ENCODE data around the gene SNRPA1.

Gene SNRPA1

DNA sequence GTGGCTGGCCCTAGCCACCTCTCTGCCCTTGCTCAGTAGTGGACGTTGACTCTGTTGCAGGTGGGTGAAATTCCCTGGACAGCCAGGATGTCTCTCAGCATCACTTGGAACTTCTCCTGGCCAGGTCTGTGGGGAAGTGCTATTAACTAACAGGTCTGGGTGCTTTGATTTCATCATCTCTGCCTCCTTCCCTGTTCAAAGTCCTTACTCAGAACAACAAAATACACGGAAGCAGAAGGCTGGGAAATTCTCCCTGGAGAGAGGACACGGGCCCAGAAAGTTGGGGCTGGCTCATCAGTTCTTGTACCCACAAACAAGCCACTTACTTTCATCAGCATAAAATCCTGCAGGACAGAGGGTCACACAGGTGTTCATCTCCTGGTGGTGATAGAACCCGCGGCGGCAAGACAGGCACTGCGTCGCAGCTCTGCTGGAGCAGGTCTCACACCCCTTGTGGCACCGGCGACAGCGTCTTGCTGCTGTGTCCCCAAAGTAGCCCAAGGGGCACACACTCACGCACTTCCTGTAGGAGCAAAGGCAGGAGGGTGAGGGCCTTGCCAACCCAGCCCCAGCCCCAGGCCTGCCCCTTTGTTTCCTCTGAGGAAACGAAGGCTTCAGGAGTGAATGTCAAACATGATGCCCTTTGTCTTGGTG lies 29.6 kb upstream of the SNRPA1 start:
- Mint-ChIP-seq H3K27ac (no peak overlapping the region), H3K27me3 (peaks cover 22% of the 10 kb centered on the region), H3K9me3 (peaks cover 0 to 7% of the 10 kb centered on the region in 2 donors)

DNA sequence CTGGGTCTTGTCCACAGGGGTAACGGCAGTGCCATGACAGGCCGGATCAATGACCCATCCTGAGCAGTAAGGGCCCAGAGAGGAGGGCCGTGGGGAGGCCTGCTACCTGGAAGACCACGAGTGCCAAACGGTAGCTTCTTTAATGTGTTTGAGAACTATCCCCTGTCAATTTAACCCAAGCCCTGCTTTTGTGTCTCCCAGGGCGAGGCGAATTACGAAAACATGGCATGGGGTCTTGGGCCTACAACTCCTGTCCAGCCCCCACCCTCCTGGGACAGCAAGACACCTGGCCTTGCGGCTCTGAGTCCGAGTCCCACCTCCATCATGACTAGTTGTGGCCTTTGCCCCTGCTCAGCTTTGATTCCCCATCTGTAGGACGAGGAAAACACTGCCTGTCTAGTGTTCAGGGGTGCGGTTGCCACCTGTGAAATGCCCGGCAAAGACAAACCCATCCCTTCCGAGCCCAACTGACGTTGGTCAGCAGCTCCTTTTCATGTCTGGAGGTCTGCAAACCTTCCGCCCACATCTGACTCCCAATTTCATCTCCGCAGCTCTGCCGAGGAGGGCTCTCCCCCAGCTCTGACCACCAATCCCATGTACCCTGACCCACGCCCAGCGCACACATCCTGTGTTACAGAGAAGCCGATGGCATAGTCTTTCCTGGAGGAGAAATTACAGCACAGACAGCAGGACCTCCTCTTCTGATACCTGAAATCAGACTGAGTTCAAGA lies 28.9 kb upstream of the SNRPA1 start:
- ATAC-seq (no peak), DNase-seq (no peak)
- Mint-ChIP-seq H3K9me3 (peaks cover 0 to 7% of the 10 kb centered on the region in 2 donors), H3K4me3 (no peak overlapping the region), H3K27me3 (peaks cover 22% of the 10 kb centered on the region), H3K4me1 (peaks cover 26% of the 10 kb centered on the region), H3K27ac (no peak overlapping the region)

More for the DNA sequence above, 29.6 kb upstream of the SNRPA1 start:
- peaks cover 26% of the 10 kb centered on the region for H3K4me1 Mint-ChIP-seq
- no peak for DNase-seq
- ATAC-seq: no peak
- no peak overlapping the region for H3K4me3 Mint-ChIP-seq

DNA sequence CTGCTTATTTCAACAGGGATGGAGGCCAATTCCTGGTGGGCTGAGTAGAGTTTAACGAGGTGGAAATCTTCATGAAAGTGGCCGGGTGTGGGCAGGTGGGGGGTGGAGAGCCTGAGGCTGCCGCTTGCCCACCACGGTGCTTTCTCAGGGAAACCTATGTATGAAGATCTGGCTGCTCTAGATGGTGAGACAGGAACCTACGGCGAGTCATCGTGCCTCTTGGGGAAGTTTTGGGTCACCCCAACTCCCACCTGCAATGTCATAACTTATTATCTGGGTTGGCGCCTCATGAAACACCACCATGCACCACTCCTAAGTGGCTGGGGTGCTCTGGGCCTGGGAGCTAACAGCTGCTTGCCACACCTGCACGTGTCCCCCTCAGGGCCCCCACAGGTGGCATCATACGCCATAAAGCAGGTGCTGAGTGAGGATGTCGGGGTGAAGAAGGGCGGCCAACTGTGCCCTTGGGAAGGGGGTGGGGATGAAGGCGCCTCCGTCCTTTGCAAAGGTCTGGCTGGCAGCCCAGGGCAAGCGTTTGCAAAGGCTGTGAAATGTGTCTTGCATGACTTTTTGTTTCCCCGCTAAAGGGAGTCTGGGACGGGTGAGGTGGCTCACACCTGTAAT lies 27.9 kb upstream of the SNRPA1 start:
- Mint-ChIP-seq H3K4me1 (peaks cover 26% of the 10 kb centered on the region), H3K9me3 (peaks cover 0 to 7% of the 10 kb centered on the region in 2 donors), H3K4me3 (no peak overlapping the region), H3K27me3 (peaks cover 18% of the 10 kb centered on the region), H3K27ac (peak overlapping the region in 1 of 2 donors; percentile 33)
- no peak for DNase-seq
- no peak for ATAC-seq

DNA sequence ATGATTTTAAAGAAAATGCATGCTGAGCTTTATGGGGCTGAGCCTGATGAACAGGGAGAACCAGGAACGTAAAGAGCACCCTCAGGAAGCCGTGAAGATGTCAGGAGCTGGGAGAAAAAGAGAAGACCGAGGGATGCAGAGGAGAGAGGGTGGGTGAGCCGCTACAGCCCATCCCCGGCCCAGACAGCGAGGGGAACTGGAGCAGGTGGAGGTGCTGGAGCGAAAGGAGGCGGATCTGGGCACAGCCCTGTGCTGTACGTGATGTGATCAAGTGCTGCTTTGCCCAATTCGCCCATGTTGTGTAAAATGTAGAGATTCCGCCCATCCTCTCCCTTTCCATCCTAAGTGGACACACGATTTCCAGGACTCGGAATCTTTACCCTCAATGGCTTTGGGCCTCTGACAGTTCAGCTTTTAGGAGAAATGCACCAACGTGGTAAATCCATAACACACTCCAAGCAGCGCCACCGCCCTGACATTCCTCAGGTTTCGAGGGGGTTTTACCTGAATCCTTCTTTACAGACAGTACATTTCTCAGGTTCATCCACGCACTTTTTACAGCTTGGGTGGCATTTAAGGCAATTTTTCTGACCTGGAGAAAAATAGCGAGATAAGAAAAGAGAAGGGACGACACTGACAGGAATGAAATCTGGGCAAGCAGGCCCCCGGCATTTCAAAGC lies 27.1 kb upstream of the SNRPA1 start:
- H3K9me3 Mint-ChIP-seq: peaks cover 0 to 7% of the 10 kb centered on the region in 2 donors
- peaks cover 26% of the 10 kb centered on the region for H3K4me1 Mint-ChIP-seq
- ATAC-seq (no peak), DNase-seq (no peak)
- no peak overlapping the region for H3K4me3 Mint-ChIP-seq
- H3K27me3 Mint-ChIP-seq: peaks cover 14% of the 10 kb centered on the region
- H3K27ac Mint-ChIP-seq: no peak overlapping the region

DNA sequence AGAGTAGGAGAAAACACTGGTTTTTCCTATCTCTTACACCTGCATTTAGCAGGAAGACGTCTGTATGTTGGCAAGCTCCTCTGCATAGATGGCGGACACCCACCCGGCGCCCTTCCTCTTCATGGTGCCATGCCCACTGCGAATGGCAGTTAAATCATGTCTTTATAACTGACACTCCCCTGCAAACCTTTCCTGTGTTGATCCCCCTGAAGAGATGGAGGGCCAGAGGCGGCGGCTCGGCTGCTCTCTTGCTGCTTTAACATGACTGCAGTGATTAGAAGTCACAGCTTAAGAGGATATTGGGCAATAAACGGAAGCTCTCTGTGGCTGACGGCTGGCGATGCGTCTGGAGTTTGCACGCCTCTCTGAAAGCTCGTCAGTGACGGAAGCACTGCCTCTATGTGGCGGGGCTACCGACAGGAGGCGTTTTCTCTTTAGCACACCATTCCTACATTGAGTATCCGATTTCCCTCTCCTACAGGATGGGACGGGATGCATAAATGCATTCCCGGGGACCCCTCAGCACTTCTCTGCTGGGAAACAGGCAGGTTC lies 25.5 kb upstream of the SNRPA1 start:
- ATAC-seq (peak; percentile 95), DNase-seq (peak; percentile 48 to 74)
- H3K27ac Mint-ChIP-seq: peak overlapping the region; percentile 94
- peaks cover 26% of the 10 kb centered on the region for H3K4me1 Mint-ChIP-seq
- peaks cover 0 to 7% of the 10 kb centered on the region in 2 donors for H3K9me3 Mint-ChIP-seq
- H3K4me3 Mint-ChIP-seq: peak overlapping the region; percentile 86 to 91
- peaks cover under 1% of the 10 kb centered on the region for H3K27me3 Mint-ChIP-seq

DNA sequence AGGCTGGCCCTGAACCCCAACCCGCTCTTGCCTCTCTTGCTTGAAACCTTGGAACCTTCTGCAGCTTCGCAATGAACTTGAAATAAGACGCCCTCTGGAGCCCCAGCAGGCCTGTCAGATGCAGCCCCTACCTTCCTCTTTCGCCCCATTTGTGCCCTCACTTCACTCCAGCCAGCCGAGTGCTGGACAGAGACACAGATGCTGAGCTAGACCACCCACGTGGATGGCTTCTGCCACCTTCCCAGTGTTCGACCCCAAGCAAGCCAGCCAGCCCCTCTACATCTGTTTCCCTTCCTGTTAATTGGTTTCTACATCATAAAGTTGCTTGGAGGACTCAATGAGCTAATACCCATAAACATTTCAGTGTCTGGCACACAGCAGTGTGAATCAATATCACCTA lies 23.8 kb upstream of the SNRPA1 start:
- Mint-ChIP-seq H3K9me3 (peaks cover 0 to 7% of the 10 kb centered on the region in 2 donors), H3K27ac (no peak overlapping the region), H3K4me3 (no peak overlapping the region), H3K4me1 (peaks cover 26% of the 10 kb centered on the region), H3K27me3 (no peaks in the 10 kb centered on the region)
- no peak for DNase-seq
- no peak for ATAC-seq

DNA sequence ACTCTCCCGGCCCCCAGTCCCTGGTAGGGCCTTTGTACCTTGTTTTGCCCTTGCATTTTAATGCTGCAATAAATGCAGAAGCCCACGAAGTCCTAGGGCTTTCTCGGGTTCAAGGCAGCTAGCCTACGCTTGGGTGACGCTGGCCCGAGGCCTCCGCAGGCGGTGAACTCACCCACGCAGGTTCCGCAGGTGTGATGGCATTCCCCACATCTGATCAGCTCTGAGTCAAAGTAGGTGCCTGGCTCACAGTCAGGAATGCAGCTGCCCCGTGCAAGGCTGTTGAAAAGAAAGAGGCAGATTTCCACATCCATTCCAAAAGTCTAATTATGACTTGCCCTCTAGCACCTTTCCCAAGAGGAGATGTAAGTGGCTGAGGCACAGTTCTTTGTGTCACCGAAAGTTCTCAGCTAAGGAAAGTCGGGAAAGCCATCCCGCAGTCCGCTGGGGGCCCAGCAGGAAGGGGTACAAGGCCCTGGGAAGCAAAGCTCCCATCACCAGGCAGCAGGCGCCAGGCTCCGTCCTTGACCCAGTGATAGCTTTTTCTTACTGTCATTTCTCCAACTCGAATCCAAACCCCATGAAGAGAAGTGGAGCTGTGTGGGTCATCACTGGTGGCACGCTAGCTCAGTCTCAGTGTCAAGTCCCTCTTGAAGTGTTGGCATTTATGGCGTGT lies 23.2 kb upstream of the SNRPA1 start:
- no peaks in the 10 kb centered on the region for H3K27me3 Mint-ChIP-seq
- ATAC-seq (no peak), DNase-seq (no peak)
- H3K9me3 Mint-ChIP-seq: peaks cover 0 to 7% of the 10 kb centered on the region in 2 donors
- no peak overlapping the region for H3K27ac Mint-ChIP-seq
- no peak overlapping the region for H3K4me3 Mint-ChIP-seq
- peaks cover 26% of the 10 kb centered on the region for H3K4me1 Mint-ChIP-seq

DNA sequence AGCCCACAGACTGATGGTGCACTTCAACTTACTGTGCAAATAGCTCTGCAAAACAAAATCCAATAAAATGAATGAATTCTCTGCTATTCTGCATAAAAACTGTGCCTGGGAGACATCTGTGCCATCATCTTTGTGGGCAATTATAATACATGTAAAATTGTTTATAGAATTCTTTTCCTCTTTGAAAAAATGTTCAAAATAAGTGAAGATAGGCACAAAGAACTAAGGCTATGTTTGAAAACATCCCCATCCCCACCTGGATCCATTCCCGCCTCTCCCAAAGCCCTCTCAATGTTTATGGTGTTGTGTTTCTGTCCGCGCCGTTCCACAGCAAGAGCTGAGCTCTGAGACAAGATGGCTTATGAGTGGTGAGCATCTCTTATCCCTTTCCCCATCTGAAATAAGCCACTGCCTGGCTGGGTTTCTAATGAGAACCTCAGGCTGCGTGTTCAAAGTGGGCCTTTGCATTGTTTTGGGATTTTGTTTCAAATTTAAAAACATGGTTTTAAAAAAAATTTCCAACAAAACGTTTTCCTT lies 22.4 kb upstream of the SNRPA1 start:
- ATAC-seq (no peak), DNase-seq (no peak)
- Mint-ChIP-seq H3K27me3 (no peaks in the 10 kb centered on the region), H3K9me3 (peaks cover 0 to 7% of the 10 kb centered on the region in 2 donors), H3K27ac (no peak overlapping the region), H3K4me3 (no peak overlapping the region), H3K4me1 (peaks cover 21% of the 10 kb centered on the region)

DNA sequence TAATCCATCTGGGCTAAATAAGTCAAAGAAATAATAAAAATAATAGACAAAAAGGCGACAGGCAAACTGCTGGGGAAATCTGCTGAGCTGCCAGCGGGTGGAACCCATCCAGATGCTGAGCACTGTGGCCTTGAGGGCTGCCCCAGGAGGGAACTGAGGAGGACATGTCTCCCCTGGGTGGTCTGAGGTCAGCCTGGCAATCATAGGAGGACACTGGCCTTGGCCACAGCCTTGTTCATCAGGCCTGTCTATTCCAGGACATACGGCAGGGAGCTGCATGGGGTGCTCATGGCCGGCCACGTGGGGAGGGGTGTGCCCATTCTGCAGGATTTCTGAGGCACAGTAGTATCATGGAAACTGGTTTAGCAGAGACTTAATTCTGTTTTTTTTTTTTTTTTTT lies 21.5 kb upstream of the SNRPA1 start:
- Mint-ChIP-seq H3K9me3 (peaks cover 0 to 7% of the 10 kb centered on the region in 2 donors), H3K27ac (no peak overlapping the region), H3K4me1 (peaks cover 14% of the 10 kb centered on the region), H3K27me3 (no peaks in the 10 kb centered on the region), H3K4me3 (no peak overlapping the region)
- no peak for DNase-seq
- no peak for ATAC-seq

DNA sequence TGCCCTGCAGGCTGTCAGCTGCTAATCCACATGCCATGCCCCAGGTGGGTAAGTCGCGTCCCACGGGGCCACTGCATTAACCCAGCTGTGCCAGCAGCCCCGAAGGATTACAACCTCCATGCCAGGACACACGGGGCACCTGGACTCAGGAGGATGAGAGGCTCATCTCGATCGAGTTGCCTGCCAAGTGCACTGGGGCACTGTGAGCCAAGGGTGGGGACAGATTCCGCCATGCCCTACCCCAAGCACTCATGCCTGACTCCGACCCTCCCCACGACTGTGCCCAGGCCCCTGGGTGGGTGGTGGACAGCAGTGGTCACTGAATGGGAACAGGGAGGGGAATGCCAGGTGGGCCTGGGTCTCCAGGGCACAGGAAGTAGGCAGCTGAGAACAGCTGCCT lies 20.7 kb upstream of the SNRPA1 start:
- ATAC-seq: no peak

DNA sequence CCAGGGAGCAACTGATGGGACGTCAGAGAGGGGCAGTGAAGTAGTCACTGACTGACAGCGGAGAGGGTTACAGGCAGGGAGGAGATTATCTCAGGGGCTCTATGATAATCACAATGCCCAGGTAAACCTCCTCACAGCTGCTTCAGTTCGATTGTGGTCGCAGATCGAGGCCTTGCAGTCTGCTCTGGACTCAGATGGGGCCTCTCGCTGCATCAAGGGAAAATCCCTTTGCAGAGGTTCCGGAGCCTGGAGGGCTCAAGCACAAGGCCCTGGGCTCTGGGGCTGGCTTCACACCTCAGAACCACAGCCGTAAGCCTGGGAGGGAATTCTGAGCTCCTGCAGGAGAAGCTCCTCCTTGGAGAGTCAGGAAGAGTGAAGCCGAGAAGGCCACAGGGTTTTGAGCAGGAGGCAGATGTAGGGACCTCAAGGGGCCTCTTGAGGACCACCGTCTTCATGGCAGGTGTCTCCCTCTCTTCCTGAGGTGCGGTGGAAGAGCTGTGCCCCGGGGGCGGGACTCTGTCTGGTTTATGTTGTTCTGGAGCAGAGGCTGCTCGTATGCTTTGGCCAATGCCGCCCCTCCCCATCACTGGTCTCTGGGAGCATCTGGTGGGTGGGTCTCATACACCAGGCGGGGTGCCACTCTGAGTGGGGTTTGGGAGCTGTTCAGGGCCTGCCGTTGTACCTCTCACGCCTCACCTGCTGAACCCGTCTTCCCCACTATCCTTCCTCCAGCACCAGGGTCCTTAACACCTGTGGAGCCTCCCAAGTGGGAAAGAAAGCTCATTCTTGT lies 19.5 kb upstream of the SNRPA1 start:
- DNase-seq (no peak), ATAC-seq (no peak)
- no peaks in the 10 kb centered on the region for H3K27me3 Mint-ChIP-seq
- no peak overlapping the region for H3K4me3 Mint-ChIP-seq
- H3K9me3 Mint-ChIP-seq: no peaks in the 10 kb centered on the region
- no peak overlapping the region for H3K27ac Mint-ChIP-seq
- H3K4me1 Mint-ChIP-seq: no peaks in the 10 kb centered on the region

More for the DNA sequence above, 20.7 kb upstream of the SNRPA1 start:
- no peak overlapping the region for H3K27ac Mint-ChIP-seq
- H3K4me3 Mint-ChIP-seq: no peak overlapping the region
- DNase-seq: no peak
- no peaks in the 10 kb centered on the region for H3K9me3 Mint-ChIP-seq
- H3K4me1 Mint-ChIP-seq: peaks cover 7% of the 10 kb centered on the region
- H3K27me3 Mint-ChIP-seq: no peaks in the 10 kb centered on the region

DNA sequence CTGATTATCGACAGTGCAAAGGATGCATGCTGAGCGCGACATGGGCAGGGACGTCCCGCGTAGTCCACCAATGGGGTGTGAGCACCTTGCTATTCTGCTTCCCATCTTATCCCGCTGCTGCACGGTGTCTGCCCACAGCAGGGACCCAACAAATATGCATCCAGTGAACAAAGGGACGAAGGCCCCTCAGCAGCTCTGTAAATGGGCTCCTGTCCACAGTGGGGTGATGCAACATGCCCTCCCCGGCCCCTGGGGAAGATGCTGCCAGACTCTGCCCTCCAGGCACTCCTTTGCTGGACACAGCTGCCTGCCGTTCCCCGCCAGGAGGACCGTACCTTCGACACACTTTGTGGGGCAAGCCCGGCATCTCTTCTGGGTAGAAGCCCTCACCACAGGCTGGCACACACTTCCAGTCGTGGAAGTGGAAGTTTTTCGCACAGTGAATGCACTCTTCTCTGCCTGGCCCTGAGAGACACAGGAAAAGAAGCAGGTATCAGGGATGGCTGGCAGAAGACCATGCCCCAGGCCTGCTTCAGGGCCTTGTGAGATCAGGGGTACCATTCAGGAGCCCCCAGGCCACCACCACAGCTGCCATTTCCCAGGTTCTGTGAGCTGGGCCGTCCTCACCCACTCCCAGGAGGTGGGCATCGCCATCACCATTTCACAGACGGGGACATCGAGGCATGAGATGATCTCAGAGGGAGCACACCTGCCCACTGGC lies 18.2 kb upstream of the SNRPA1 start:
- Mint-ChIP-seq H3K9me3 (no peaks in the 10 kb centered on the region), H3K27ac (no peak overlapping the region), H3K27me3 (no peaks in the 10 kb centered on the region), H3K4me3 (no peak overlapping the region), H3K4me1 (no peaks in the 10 kb centered on the region)
- ATAC-seq: no peak
- no peak for DNase-seq

DNA sequence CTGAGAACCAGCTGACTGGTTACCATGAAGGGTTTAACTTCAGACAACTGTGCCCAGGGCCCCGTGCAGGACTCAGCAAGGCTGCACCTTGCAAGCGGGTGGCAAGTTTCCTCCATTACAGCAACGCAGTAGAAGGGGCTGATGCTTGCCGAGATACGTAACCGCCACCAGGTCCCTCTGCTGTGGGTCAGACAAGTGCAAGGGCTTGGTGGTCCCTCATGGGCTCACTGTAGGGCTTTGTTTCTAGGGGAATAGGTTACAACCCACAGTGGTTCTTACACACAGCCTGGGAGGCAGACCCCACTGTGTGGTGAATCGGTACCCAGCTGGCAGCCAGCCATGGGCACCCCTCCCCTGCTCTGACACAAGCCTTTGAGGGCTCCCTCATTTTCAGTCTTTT lies 15.5 kb upstream of the SNRPA1 start:
- Mint-ChIP-seq H3K9me3 (no peaks in the 10 kb centered on the region), H3K27ac (no peak overlapping the region), H3K4me3 (no peak overlapping the region), H3K27me3 (no peaks in the 10 kb centered on the region), H3K4me1 (no peaks in the 10 kb centered on the region)
- ATAC-seq: no peak
- no peak for DNase-seq

DNA sequence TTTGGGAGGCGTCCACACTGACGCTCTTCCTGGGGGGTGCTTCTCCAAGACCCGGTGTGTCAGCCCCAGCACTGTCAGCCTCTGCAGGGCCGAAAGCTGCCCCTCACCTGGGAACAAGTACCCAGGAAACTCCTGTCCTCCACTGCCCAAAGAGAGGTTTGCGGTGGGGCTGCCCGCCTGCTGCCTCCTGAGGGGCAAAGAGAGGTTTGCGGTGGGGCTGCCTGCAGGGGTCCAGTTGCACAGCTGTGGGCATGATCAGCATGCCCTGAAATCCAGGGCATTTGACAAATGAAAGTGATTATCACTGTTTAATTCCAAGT lies 15.1 kb upstream of the SNRPA1 start:
- no peak overlapping the region for H3K27ac Mint-ChIP-seq

More for the DNA sequence above, 15.1 kb upstream of the SNRPA1 start:
- DNase-seq (no peak), ATAC-seq (no peak)
- Mint-ChIP-seq H3K4me3 (no peak overlapping the region), H3K27me3 (no peaks in the 10 kb centered on the region), H3K9me3 (no peaks in the 10 kb centered on the region), H3K4me1 (no peaks in the 10 kb centered on the region)

All from stimulated activated naive CD8-positive, alpha-beta T cell treated with anti-CD3 and anti-CD28 coated beads, Interleukin-15, amount 100 ng/mL, for 72 hours (primary cell).